Activated T-cell treated with anti-CD3 and anti-CD28 coated beads for 4 hours (primary cell): Measurements from ENCODE around the gene ZSCAN21.

Source experiments
- DNase-seq: peaks from one replicate; pipeline ENCODE4 v3.0.0-alpha.2; 2020

ZSCAN21 gene

DNA sequence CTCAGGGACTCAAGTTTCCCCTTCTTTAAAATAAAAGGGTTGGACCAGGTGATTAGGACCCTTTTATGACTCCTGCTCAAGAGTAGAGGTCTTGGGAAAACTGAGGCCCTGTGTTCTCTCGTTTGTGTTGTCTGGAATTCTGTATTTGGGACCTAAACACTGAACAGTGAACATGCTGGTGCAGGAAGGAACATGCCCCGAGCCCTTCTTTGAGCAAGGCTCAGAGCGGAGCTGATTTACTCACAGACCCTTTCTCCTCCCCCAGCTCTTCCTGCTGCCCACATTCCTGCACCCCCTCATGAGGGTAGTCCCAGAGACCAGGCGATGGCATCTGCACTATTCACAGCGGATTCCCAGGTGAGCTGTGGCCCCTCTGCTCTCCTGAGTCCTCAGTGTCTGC is 20.0 kb upstream of the ZSCAN21 start:
- DNase-seq = no peak

DNA sequence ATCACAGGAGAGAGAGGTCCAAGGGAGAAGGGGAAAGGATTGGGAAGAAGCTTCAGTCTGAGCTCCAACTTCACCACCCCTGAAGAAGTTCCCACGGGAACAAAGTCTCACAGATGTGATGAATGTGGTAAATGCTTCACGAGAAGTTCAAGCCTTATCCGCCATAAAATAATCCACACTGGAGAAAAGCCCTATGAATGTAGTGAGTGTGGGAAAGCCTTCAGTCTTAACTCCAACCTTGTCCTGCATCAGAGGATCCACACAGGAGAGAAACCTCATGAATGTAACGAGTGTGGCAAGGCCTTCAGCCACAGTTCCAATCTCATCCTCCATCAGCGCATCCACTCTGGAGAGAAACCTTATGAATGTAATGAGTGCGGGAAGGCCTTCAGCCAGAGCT is 16.0 kb upstream of the ZSCAN21 start:
- DNase-seq = no peak

DNA sequence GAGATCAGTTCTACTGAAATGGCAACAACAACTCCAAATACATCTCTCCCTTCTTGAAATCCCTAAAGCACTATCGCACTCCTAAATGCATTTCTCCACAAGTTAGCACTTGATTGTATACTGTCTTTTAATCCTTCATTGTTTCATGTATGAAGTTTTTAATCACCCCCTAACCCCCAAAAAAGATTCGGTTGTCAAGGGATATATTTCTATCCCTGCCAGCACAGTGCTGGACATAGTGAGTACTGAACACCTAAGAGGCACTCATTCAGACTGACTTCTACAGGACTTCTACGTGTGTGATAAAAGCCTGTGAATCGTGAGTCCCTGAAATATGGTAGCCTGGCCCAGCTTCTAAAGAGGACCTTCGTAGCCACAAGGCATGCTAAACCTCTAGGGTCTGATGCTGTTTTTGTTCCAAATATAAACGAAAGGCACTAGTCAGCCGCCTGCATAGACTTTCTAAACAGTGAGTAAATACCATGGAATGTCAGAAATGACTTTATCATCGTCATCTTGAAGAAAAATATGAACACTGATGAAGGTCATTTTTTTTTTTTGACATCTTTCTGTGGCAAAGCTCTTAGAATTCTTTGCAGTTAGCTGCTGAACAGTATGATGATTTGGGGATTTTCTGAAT is 14.6 kb upstream of the ZSCAN21 start:
- no peak for DNase-seq

DNA sequence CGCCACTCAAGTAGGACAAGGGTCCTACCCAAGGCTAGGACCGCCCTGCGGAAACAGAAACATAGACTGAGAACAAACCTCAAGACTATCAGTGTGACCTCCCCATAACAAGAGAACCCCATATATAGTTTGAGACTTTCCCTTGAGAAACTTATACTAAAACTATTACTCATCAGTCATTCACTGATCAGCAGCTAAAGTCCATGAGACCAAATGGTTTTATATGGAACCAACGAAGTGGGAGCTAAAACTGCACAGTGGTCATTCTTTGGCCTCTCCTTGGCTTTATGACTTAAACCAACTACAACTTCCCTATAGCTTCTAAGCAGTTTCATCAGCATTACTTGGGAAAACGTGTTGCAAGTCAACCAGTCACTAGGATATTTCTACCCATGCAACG is 13.7 kb upstream of the ZSCAN21 start:
- no peak for DNase-seq

DNA sequence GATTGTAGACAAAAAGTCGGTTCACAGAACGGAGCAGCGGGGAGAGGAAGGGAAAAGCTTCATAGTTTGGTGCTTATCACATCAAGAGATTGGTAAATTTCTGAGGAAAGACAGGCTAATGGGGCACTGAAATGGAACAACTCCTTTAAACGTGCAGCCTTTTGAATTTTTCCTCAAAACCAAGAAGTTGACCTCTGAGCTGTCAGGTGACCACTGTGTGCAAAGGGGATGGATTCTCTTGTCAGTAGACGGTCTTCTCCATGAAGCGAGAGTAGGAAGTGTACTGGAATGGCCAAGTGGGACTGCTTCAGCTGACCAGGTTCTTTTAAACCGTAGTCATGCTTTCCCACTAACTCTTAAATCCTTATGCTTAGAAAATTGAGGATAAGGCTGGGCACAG is 11.2 kb upstream of the ZSCAN21 start:
- DNase-seq = no peak

DNA sequence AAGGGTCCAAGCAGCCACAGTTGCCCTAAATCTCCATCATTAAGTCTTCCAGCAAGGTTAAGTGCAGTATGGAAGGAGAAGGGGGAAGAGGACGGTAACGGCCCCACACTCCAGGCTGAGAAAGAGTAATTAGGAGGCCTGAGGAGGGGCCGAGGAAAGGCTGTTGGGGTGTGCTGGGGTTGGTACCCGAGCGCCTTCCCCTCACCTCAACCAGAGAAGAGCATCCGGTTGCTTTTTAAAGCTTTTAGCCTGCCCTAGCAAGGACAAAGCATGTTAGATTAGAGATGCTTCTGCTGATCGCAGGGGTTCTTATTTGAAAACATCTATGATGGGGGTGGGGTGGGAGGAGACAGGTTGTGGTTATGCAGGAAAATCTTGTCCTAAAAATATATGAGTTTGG is 9.0 kb upstream of the ZSCAN21 start:
- no peak for DNase-seq

DNA sequence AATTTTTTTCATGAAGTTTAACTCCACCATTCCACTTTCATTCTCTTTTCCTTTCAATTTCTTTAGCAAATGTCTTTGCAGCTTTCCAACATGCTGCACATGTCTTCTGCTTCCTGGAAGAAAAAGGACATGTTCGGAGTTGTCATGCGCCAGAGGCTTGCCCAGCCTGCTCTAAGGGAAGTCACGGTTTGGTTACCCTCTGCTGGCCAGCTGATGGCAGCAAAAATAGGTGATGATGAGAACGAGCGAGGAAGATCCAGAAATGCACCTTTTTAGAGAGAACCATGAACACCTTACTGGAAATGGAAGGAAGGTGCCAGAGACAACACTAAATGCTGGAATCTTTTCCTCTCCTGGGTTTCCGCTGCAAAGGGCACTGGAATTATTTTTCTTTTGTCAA is 4.9 kb upstream of the ZSCAN21 start:
- DNase-seq = no peak

DNA sequence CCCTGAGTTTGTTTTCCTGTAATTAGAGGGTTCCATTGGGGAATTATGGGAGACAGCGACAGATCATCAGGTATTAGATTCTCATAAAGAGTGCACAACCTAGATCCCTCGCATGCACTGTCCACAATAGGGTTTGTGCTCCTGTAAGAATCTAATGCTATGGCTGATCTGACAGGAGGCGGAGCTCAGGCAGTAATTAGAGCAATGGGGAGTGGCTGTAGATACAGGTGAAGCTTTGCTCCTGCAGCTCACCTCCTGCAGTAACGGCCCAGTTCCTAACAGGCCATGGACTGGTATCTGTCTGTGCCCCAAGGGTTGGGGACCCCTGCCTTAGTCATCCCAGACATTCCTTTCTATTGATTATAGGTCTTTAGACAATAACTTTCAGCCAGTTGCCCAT is 894 bp upstream of the ZSCAN21 start:
- no peak for DNase-seq

DNA sequence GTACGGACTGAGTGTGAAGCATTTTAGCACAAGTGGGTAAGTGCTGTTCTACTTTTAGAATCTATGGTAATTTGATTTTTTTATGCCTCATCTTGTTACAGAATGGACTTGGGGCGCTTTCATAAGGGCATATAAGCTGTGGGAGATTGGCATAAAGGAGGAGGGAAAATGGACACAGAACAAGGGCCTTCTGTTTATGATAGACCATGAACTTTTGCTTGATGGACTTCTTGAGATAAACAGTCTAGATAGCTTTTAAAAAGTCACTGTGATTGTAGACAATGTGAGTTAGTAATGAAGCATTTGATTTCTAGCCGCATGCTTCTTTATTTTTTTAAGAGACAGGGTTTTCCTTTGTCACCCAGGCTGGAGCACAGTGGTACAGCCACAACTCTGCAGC is 2.0 kb downstream of the ZSCAN21 start:
- DNase-seq = no peak

DNA sequence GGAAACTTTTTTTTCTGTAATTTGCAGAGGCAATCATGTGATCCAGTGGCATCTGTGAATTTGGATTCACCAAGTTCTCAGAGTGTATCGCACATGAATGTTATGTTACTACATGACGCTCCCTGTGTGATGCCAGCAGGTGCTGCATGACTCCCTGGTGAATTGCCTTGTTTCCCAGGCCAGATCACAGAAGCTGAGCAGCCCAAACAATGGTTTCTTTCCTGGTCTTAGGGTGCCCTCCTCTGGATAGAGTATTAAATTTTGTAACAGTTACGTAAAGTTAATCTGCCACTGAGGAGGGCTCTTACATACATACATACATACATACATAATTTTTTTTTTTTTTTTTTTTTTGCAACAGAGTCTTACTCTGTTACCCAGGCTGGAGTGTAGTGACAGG is 3.6 kb downstream of the ZSCAN21 start:
- no peak for DNase-seq

DNA sequence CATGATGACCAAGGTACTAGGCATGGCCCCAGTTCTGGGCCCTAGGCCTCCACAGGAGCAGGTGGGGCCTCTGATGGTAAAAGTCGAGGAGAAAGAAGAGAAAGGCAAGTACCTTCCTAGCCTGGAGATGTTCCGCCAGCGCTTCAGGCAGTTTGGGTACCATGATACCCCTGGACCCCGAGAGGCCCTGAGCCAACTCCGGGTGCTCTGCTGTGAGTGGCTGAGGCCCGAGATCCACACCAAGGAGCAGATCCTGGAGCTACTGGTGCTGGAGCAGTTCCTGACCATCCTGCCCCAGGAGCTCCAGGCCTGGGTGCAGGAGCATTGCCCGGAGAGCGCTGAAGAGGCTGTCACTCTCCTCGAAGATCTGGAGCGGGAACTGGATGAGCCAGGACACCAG is 7.4 kb downstream of the ZSCAN21 start:
- DNase-seq = no peak

DNA sequence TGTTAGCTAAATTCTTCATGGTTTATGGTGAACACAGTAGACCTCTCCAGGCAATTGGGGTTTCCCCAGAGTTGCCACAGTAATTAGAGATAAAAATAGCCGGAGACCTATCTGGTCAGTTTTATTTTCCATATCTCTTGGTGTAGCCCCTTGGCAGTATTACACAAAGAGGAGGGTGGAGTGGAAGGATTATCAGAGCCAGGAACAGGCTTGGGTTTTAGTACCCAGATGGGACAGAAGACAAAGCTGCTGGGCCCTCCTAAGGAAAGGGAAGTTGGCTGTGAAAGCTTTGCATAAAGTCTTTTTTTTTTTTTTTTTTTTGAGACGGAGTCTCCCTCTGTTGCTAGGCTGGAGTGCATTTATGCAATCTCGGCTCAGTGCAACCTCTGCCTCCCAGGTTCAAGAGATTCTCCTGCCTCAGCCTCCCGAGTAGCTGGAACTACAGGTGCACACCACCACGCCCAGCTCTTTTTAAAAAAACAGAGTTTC is 9.7 kb downstream of the ZSCAN21 start:
- DNase-seq = no peak

DNA sequence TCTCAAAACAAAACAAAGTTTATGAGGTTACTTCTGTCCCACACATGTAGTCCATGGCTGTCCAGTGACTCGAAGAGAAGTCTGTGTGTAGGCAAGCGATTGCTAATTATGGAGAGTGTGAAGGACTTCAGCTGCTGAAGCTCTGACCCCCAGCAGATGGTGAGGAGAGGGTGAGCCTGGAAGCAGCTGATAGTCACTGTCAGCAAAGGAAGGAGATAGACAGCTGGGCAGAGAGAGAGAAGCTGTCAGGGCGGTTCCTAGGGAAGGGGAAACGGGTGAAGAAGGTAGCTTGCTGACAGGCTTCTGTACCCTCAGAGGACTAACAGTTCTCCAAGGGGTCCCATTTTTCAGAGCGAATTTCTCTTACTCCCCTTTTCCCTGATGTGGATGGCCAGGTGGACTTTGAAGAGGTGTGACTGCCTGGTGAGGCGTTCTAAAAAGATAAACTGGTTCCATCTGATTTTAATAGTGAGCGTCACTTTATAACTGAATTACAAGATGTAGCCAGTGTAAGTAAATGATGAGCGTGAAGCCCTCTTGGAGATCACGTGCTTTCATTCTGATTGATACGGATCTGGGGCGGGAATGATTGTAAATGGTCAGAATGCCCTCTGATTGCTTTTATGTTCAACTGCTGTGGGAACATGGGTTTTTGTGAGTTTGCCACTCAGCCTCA is 12.1 kb downstream of the ZSCAN21 start:
- DNase-seq = no peak

DNA sequence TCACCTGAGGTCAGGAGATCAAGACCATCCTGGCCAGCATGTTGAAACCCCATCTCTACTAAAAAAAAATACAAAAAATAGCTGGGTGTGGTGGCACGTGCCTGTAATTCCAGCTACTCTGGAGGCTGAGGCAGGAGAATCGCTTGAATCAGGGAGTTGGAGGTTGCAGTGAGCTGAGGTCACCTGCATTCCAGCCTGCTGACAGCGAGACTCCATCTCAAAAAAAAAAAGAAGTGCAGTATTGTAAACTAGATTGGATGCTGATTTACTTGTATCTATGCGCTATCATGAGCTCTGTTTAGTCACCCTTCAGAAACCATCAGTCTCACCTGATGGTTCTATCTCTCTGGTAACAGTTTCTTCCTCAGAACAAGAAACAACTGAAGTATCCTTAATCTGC is 13.8 kb downstream of the ZSCAN21 start:
- no peak for DNase-seq

DNA sequence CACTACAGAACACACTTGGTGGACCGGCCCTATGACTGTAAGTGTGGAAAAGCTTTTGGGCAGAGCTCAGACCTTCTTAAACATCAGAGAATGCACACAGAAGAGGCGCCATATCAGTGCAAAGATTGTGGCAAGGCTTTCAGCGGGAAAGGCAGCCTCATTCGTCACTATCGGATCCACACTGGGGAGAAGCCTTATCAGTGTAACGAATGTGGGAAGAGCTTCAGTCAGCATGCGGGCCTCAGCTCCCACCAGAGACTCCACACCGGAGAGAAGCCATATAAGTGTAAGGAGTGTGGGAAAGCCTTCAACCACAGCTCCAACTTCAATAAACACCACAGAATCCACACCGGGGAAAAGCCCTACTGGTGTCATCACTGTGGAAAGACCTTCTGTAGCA is 14.6 kb downstream of the ZSCAN21 start:
- no peak for DNase-seq

DNA sequence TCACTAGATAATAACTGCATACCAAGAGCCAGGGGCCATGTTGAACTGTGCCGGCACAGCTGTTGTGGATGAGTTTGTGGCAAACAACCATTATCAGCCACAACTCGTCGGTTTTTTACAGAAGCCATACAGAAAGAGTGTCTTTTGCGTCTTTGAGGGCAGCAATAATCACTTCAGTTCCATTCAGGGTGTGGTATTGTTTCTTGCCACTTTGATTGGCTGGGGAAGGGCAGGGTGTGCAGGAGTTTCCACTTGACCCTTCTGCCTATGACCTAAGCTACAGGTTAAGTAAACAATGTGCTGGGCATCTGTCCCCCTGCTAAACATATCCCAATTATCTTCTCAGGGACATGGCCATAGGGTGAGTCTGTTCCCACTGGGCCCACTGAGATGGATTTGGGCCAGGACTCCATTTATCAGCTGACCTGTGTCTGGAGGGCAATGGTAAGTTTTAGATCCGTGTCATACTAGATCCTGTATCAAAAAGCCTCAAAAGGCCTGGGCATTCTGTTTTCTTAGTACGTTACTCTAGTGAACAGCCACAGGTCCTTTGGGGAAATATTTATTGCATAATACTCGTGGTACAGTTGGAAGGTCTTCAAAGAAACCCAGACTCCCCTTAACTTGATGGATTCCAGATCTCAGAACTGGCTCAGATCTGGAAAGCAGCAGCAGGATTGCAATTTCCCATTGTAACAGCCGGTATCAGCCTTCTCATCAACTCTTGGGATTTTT is 16.0 kb downstream of the ZSCAN21 start:
- no peak for DNase-seq

DNA sequence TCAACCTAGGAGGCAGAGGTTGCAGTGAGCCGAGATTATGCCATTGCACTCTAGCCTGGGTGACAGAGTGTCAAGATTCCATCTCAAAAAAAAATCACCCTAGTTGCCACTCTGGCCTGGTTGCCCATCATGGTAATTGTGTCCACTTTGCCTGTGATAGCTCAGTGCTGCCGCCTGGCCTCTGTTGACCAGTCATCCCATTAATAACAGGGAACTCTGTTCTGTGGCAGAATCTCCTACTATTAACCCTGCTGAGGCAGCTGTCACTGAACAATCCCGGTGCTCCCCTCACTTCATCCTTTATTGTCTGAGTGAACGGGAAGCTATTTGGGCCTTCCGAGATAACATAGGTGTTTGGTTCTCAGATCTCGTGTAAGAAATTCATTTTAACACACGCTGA is 17.4 kb downstream of the ZSCAN21 start:
- DNase-seq = no peak

DNA sequence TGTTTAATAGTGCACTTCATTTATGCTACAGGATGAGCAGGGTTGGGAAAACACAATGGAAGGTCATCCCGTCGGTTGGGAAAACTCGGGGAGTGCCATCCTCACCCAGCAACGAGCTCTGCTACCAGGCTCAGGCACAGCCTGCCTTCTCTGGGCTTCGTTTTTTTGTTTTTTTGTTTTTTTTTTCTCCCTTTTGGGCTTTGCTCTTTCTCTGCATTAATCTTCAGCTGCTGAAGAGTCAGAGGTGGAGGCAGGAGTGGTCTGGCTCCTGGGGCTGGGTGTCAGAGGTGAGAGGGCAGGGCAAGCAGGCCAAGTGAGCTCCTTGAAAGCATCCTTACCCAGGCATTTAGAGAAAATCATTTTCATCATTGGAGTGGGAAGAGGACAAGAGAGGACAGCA is 20.4 kb downstream of the ZSCAN21 start:
- DNase-seq = no peak

DNA sequence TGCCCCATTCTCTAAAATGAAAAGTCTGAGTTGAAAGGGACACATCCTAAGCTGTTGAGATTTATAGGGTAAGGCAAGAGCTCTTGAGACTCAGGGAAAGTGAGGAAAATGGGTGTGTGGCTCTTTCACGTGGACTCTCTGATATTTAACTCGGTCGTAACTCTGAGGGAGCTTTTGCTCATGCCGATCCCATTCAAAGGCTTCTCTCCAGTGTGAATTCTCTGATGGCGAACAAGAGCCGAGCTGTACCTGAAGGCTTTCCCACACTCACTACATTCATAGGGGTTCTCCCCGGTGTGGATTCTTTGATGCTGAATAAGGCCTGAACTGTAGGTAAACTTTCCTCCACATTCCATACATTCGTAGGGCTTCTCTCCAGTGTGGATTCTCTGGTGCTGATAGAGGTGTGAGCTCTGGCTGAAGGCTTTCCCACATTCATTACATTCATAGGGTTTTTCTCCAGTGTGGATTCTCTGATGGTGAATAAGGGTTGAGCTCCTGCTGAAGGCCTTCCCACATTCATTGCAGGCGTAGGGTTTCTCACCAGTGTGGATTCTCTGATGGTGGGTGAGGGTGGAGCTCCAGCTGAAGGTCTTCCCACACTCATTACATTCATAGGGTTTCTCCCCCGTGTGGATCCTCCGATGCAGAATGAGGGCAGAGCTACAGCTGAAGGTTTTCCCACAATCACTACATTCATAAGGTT is 21.6 kb downstream of the ZSCAN21 start:
- DNase-seq = no peak

DNA sequence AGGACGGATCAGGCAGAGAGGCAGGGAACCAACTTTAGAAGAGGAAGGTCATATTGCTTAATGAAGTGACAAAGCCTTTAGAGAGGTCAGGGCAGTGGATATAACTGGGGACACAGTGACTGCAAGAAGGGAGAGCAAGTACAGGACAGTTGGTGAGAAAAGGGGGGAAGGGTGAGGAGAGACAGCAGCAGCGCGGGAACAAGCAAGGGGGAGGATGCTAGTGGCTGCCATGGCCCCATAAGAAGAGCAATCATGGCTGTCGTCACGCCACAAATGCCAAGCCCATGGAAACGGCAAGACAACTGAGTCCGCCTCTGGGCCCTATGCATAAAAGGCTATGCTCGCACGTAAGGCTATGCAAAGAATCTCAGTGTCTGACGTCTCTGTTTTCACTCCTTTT is 22.9 kb downstream of the ZSCAN21 start:
- DNase-seq = no peak

DNA sequence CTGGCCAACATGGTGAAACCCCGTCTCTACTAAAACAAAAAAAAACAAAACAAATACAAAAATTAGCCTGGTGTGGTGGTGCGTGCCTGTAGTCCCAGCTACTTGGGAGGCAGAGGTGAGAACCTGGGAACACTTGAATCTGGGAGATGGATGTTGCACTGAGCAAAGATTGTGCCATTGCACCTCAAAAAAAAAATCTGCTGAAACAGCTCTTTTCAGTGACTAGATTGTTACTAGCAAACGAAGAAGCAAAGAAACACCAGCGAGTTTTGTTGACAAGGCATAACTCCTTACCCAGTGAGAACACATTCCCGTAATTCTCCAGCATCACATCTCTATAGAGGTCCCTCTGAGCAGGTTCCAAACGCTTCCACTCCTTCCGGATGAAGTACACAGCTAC is 25.3 kb downstream of the ZSCAN21 start:
- DNase-seq = no peak

DNA sequence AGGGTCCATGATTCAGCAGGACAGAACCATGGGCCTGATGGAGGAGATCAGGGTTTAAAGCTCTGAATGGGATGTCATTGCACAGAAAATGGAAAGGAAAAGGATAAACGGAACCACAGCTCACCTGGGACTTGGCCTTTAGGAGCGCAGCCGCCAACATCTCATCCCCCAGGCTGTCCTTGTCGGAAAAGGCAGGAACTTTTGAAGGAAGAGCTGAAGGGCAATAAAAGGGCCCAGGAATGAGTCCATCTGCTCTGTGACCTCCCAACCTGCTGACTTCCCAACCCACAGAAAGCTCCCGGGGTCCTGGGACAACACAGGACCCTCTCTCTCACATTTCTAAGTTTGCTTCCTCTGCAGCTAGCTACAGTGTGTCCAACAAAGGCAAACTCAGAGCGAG is 25.8 kb downstream of the ZSCAN21 start:
- DNase-seq = no peak

DNA sequence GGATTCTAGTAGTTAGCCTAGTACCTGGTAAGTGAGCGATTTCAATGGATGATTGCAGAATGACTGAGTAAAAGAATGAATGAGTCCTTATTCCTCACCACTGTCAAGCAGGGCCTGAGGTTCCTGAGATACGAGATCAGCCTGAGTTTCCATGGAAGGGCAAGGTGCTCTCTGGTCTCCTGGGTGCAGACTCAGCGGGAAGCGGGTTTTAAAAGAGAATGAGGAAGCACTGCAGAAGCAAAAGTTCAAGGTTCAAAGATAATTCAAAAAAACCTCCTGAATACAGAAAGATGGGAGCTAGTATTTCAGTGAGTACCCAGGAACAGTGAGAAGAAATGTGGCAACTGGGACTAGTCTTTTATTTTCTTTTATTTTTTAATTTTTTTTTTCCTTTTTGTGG is 27.6 kb downstream of the ZSCAN21 start:
- DNase-seq = no peak
